Stimulated activated CD8-positive, alpha-beta memory T cell treated with anti-CD3 and anti-CD28 coated beads, Interleukin-7, amount 100 ng/mL, for 4 hours (primary cell): ENCODE results near the gene SEC16A.

Experiments used
- DNase-seq, 2 donors: peaks; one replicate each; pipeline ENCODE4 v3.0.0-alpha.2; 2020; ENCODE audit warnings: low read depth in 2 of 2

Gene SEC16A

DNA sequence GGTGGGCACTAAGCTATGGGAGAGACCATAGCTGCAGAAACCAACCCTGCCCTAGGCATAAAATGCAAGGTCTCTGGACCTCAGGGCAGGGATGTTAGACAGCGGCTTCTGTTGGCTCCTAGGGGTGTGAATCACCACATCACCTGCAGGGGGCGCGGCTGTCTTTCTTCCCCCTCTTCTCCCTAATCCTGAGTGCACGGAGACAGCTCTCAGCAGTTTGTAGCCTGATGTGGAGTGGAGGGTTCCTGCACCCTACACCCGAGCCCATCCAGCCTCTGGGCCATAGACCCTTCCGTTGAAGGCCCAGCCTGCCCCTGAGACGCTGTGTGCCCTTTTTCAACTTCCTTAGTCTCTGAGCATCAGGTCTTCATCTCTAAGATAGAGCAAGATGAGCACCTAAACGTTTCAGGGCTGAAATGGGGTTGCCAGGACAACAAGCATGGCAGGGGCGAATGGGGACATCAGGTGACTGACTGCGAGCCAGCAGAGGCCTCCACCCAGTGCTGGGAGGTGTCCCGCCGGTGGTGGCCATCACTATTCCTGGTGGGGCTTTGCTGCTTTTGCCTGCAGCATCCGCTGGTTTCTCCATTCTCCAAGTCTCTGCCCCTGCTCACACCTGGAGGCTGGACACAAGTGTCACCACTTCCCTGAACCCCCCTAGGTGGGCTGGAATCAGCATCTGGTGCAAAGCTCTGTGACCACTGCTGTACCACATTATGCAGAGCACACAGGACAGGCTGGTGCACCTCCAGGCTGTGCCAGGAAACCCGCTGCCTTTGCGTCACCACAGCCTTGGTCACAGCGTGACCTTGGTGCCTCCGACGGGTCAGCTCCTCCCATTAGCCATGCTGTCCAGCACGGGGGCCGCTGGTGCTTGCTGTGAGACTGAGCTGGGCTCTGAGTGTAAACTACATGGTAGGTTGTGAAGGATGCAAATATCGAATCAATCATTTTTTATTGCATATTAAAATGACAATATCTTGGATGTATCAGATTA lies 2.5 kb upstream of the SEC16A start:
- DNase-seq: peak; percentile 68 to 70

DNA sequence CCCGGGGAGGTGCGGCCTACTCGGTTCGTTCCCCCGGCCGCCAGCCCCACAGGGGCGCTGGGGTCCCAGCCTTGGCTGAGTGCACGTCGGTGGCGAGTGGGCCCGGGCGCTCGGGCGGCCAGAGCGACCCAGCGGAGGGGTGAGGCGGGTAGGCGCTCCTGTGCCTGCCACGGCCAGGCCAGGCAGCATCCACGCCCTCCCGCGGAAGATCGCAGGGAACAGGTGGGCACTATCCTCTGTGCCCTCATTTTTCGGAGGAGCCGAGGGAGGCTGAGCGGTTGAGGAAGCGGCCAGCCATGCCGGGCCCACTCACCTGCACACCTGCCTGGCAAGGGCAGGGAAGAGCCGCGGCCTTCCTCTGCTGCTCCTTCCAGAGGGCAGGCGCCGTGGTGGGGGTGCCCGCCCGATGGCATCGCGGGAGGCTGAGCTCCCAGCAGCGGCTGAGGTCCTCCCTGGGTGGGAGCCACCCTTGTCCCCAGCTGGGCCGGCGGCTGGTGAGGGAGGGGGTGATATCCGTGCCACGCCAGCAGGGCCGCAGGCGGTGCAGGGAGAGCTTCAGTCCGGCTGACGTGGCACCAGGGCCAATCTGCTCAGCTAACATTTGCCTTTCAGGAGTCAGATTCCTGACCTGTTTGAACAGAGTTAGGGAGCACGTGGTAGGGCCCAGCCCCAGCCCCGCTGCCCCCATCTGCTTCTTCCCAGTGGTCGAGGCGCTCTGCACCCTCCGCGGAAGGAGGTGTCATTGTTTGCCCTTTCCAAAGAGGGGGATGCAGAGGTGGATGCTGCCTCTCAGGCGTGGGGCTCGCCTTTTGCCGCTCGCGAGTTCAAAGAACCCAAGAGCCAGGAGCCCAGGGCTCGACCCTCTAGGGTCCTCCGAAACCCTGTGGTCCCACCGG lies 1.6 kb upstream of the SEC16A start:
- no peak for DNase-seq

DNA sequence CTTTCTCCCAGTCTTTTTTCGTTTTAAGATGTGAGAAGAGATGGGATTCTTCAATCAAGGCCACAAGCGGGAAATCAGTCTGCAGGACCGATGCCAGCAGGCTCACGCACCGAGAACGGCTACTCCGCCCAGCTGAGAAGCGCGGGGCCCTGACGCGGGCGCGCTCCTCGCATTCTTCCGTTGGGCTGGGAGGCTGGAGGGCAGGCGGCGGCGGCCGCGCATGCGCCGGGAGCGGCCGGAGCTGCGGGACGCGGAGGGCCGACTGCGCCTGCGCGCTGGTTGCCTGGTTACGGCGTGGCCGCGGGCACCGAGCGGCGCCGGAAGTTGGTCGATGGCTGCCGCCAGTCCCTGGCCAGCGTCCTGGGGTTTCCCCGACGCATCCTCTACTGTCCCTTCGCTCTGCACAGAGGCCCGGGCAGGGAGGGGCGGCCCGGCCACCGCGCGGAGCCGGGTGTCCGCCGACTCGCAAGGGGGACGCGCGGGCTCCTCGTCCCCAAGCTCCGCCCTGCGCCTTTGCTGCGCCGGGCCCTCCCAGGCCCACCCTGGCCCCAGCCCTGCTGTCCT lies 831 bp upstream of the SEC16A start:
- DNase-seq: peak; percentile 78 to 94

DNA sequence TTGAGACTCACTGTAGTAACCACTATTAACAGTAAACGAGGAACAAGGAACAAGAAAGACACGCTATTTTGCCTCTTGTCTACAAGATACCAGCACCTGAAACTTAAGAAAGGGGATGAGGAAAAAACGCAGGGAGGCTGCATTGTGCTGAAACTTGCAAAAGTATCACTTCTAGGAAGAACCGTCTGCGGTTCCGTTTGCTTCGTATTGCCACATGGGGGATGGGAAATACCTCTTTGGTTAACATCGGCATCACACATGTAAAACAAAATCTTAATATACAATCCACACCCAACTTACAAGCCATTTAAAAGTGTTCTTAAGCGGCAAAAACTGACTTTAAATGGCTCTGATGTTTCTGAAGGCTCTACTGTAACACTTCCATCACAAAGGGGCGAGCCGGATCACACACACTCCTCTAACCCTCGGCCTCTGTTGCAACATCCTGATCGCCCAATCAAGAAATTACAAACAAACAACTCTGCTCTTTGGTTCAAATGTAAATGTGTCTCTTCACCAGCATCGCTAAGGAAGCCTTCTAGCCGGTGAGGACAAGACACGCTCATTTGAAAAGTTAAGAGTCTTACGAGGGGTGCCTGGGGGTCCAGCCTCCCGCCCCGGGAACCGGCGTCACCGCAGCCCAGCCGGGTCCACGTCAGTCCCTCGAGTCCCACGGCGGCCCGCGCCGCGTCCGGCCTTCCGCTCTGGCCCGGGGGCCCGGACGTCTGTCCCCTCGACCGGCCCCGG lies 621 bp downstream of the SEC16A start:
- DNase-seq: no peak

DNA sequence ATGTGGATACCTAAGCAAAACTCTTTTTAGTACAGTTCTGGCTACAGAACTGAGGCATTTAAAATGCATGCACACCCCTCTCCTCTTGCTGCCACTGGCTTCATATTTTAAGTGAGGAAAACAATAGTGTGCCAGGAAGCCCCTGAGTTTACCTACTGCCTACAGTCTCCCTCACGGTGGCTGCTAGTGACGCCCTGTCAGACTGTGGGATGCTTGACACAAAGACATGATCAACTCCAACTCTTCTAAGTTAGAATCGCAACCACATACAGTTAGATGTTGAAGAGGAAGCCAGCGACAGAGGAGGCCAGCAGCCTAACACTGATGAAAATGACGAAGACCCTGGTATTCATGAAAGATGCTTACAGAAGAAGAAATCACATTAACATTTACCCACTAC lies 1.3 kb downstream of the SEC16A start:
- DNase-seq: no peak

DNA sequence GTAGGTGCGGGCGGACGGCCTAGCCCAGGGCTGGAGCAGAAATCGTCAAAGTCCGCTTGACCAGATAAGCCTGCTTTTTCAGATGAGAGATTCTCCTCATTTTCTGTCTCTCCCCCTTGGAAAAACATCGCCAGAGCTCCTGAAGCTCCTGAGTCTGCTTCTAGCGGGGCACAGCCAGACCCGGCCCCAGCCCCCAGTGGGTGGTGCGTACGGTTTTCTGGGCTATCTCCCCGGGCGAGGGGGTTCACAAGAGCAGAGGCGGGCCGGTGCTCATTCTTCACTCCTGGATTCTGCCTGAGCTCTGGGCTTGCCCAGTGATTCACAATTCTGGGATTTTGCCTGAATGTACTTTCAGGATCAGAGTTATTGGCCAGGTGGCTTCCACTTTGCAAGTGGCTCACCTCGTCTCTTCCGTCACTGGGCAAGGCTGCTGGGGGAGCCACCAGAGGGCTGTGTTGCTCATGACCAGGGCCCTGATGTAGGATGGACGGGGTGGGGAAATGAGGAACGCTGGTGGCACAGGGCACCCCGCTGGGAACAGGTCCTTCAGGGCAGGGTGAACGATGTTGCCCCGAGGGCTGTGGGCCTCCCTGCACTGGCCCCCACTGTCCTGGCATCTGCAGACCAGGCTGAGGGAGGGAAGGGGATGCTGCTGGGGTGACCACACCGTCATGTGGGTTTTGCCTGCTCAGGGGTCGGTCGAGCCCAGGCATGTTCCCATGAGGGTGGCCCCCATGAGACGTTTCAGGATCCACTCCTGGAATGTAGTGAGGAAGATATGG lies 6.3 kb downstream of the SEC16A start:
- DNase-seq: no peak

DNA sequence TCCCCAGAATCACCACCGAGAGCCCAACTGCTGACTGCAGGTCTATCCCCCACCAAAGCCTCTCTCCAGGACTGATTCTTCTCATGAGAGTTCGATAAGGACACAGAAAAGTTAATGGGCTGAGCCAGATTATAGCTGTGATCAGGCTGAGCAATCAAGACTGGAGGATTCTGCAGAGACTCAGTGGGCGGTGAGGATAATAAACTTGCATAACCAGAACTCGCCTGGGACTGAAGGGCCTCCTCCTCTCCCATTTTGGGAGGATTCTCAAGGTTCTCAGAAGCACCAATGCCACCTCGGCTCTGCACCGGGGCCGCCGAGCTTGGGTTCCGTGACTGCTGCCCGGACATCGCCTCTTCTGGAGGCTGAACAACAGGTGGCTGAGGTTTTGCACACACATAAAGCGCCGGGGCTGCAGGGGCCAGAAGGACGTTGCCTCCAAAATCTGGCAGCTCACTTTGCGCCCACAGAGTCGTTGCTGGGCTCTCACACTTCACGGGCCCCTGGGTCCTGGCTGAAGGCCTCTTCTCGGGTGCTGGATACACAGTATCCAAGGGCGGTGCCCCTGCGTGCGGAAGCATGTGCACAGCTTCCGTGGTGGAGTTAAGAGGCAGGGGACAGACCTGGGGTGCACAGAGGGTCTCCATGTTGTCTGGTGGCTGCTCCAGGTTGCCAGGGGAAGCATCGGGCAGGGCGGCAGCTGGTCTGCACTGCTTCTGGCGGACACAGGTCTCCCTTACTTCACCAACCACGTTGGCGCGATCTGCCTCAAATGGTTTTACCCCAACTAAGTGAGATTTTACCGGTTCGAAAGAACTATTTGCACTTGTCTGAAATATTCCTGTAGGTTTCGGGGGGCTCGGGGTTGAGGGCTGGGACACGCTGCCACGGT lies 7.6 kb downstream of the SEC16A start:
- DNase-seq: no peak

DNA sequence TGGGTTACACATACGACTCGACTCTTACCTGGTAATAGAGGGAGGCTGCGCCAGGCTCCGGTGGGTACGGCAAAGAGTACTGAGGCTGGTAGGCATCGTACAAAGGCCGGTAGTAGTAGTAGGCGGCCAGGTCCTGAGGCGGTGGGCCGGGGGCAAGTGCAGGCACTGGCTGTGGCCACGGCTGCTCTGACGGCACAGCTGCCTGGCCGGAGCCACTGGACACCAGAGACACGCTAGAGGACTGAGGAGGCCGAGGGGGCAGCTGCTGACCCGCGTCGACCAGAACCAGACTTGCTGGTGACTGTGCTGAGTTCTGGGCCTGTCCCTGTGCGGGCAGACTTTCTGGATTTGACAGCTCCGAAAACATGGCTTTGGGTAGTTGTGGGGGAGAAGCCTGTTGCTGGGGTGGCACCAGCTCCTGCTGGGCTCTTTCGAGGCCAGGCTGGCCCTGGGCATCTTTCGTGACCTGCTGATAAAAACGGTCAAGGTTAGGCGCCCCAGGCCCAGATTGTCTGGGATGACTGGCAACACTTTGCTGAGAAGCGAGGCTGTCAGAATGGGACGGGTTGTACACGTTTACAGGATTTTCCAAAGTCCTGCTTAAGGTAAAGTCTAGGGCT lies 8.7 kb downstream of the SEC16A start:
- no peak for DNase-seq

DNA sequence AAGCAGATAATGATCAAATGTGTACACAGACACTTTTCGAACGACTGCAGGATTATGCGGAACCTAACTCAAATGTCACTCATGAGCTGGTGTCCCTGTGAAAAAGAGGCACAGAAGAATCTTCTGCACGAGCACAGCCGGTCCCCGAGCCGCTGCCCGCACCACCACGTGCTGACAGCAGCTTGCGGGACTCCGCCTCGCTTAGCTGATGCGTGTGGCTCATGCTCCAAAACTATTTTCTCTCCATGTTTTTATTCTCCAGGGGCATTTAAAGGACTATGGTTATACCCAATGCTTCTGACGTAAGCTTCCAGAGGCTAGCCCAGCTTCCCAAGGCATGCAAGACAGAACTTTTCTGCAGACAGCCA lies 9.5 kb downstream of the SEC16A start:
- DNase-seq: no peak

DNA sequence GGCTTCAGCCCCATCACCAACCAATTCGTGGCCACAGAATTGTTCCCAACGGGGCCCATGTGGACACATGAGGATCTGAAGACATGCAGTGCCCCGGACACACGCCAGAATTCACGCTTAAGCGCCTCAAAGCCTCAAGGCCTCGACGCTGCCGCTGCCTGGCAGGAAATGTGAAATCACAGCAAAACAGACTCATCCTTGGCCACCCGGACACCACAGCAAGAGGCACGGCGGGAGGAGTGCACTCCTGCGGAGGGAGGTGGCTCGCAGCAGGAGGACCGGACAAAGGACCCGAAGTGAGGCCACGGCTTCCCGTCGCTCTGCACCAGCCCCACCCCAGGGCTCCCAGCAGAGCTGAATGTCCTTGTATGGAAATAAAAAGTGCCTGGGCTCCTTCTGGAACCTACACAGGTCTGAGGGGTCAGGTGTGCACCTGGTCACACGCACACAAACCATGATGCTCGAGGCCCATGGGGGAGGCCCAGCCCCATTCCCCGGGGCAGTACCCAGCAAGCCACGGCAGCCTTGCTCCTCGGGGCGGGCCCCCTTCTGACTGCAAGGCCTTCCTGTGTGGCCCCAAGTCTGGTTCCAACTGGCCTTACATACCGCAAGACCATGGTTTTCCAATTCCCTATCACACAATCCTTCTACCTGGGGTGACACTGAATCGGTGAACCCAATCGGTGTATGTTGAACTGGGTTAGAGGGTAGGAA lies 10.0 kb downstream of the SEC16A start:
- no peak for DNase-seq

DNA sequence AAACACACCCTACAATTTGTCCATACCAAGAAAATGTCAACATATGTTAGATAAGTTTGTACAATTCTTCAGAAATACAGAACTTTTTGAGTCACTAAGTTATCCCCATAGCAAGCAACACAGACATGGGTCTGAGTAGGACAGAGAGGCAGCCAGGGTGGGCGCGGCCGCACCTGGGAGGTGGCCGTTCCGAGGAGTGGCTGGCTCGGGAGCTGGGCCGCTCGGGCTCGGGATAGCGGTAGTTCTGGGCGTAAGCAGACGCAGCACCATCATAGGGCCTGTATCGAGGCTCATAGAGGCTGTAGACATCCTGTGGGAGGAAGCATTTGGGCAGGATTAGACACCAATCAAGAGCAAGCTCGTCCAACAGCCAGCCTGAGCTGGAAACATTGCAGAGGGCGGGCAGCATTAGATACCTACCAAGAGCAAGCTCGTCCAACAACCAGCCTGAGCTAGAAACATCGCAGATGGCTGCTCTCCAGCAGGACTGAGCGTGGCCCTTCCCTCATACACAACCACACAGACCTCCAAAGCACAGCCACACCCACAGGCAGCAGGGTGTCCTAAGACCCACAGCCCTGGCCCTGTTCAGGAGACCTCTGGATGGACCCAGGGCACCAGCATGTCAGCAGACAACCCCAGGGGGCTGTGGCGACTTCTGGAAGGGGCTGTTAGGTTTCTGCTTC lies 10.9 kb downstream of the SEC16A start:
- DNase-seq: no peak

DNA sequence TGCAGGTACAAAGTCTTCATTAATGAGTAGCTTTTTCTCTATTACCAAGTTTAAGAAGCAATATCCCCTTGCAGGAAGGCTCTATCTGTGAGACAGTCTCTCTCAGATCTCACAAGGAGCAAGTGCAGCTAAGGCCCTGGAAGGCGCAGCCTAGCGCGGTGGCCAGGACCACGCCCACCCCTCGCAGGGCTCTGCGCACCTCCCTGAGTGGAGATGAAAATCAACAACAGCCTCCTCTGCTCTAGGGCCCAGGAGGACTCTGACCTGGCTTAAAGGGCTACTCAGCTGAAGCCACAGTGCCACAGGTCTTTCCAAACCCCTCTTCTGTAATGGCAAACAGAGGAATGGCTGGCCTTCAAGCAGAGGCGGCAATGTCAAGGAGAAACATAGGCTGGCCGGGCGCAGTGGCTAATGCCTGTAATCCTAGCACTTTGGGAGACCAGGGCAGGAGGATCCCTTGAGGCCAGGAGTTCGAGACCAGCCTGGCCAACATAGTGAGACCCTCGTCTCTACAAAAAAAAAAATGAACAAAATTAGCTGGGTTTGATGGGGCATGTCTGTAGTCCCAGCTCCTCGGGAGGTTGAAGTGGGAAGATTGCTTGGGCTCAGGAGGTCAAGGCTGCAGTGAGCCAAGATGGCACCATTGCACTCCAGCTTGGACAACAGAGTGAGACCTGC lies 11.9 kb downstream of the SEC16A start:
- no peak for DNase-seq

DNA sequence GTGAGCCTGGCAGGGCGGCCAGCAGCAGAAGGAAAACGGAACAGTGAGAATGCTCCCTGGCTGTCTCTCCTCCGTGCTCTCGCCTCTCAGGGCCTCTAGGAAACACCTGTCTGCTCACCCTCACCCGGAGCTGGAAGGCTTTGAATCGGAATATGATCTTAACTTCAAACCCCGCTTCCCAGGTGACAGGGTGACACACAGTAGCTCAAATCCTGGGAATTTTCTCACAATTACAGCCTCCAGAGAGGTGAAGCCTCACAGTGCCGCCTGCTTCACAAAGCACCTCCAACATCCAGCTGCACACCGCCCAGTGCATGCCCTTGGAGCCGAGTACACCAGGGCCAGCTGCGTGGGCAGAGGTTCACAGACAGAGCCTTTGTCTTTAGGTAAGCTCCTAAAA lies 12.5 kb downstream of the SEC16A start:
- DNase-seq: no peak

DNA sequence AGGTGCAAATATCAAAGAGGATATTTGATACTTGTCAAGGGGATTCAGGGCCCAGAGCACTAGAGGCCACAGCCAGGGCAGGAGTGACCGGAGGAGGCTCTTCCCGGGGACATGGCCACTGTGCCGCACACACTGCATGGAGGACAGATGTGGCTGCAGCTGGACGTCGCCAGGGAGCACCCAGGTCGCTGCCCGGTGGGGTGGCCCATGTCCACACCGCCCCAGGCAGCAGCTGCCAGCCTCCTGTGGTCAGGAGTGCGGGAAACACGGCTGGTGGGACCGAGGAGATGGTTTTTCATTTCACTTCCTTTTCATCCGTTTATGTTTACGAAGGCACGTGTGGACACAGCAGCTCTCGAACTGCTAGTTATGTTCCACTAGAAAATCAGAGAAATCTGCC lies 15.1 kb downstream of the SEC16A start:
- DNase-seq: no peak

DNA sequence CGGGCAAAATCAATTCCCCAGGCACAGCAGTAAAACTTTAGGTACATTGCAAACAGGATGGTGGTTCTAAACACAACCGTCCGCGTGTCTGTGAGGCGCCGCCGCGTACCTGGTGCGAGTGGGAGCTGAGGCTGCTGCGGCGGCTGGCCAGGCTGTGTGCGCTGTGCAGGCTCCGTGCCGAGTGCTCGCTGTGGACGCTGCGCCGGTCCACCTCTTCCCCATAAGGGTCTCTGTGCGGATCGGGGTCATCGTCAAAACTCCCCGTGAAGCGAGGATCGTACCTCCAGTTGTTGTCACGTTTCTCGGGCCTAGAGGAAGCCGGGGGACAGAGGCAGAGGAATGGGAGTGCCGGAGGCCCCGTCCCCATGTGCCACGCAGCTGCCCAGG lies 16.7 kb downstream of the SEC16A start:
- DNase-seq: no peak

DNA sequence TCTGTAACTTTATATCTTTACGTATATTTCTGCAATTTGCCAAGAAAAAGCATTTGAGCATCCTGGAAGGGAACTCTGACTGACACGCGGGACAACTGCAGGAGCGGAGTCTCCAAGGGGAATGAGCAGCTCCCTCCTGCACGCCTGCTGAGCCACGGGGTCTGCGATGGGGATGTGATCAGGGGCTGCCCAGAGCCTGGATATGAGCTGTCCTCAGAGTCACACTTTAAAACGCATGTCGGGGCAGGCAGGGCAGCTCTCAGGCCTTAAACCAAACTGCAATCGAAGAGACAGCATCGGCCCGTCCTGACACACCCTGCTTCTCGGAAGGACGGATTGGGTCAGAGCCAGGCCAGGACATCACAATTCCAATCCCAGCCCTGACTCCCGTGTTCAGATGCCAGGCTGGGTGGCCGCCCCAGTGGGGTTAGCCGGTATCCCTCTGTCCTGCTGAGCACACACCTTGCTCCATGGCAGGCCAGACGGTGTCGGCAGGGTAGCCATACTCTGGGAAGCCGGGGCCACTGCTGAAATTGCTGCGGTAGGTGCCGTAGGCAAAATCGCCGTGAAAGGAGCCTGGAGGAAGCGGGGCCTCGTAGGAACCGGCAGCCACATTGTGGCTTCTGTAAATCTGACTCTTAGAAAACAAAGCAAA lies 17.2 kb downstream of the SEC16A start:
- no peak for DNase-seq

DNA sequence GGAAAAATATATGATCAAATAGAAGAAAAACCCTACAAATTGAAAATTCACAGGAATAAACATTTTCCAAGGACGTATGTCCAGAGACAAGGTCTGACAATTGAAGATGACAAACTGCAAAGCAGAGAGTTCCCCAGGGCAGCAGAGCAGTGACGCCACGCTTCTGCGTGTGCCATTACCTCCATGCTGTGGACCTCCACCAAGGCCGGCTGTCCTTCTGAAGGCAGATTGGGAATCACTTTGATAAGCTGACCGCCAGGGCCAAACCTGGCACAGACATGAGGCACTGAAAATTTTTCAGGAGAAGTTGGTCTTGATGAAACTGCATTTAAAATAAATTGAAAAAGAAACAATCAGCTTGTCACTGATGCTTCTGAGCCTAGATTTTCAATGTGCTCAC lies 18.6 kb downstream of the SEC16A start:
- DNase-seq: no peak
